Trophoblast cell (in vitro differentiated cells and primary cell): ENCODE results near the gene SLC33A1.

Experiments
- DNase-seq, 2 donors: peaks; one replicate each; pipeline ENCODE4 v3.0.0-alpha.2; 2016
- H2AFZ ChIP-seq: 2 replicates; pipeline ENCODE4 v1.6.1; 2013; ENCODE audit warnings: low read length, moderate library complexity, mild to moderate bottlenecking; ENCODE audit not compliant: insufficient read depth, poor library complexity
- H2AK5ac ChIP-seq: 2 replicates; pipeline ENCODE4 v1.6.1; 2013; ENCODE audit warnings: mild to moderate bottlenecking, low read length
- H2BK120ac ChIP-seq: 2 replicates; pipeline ENCODE4 v1.6.1; 2013; ENCODE audit warnings: low read length, mild to moderate bottlenecking, moderate library complexity; ENCODE audit not compliant: insufficient read depth, poor library complexity
- H2BK12ac ChIP-seq: 2 replicates; pipeline ENCODE4 v1.6.1; 2013; ENCODE audit warnings: mild to moderate bottlenecking, low read length, moderate library complexity
- H2BK5ac ChIP-seq: 2 replicates; pipeline ENCODE4 v1.6.1; 2013; ENCODE audit warnings: low read length, low read depth, moderate library complexity, mild to moderate bottlenecking; ENCODE audit not compliant: poor library complexity
- H3K14ac ChIP-seq: 2 replicates; pipeline ENCODE4 v1.6.1; 2013; ENCODE audit warnings: mild to moderate bottlenecking, low read length
- H3K18ac ChIP-seq: 2 replicates; pipeline ENCODE4 v1.6.1; 2013; ENCODE audit warnings: mild to moderate bottlenecking, low read length
- H3K23ac ChIP-seq: 2 replicates; pipeline ENCODE4 v1.6.1; 2013; ENCODE audit warnings: low read length
- H3K27ac ChIP-seq: 2 replicates; pipeline ENCODE4 v1.5.1; 2013; ENCODE audit warnings: low read depth, mild to moderate bottlenecking, inconsistent platforms, low read length, moderate library complexity
- H3K27me3 ChIP-seq: 2 replicates; pipeline ENCODE4 v1.6.1; 2013; ENCODE audit warnings: inconsistent platforms, mild to moderate bottlenecking, low read length, moderate library complexity; ENCODE audit not compliant: insufficient read depth
- H3K36me3 ChIP-seq, 2 experiments: 1 replicate in 1 of 2; 2 replicates in 1 of 2; pipeline ENCODE4 v1.6.1; 2013; ENCODE audit warnings: low read length in 2 of 2, mild to moderate bottlenecking in 2 of 2, moderate library complexity in 1 of 2; ENCODE audit not compliant: insufficient read depth in 2 of 2, control insufficient read depth in 1 of 2
- H3K4ac ChIP-seq: 2 replicates; pipeline ENCODE4 v1.6.1; 2013; ENCODE audit warnings: low read depth, mild to moderate bottlenecking, low read length, moderate library complexity
- H3K4me1 ChIP-seq, 2 experiments: 1 replicate in 1 of 2; 2 replicates in 1 of 2; pipeline ENCODE4 v1.6.1; 2013; ENCODE audit warnings: low read length in 2 of 2, mild to moderate bottlenecking in 2 of 2, moderate library complexity in 1 of 2; ENCODE audit not compliant: insufficient read depth in 2 of 2, control insufficient read depth in 1 of 2
- H3K4me2 ChIP-seq: 2 replicates; pipeline ENCODE4 v1.6.1; 2013; ENCODE audit warnings: inconsistent platforms, mild to moderate bottlenecking, low read length, moderate library complexity
- H3K4me3 ChIP-seq: 2 replicates; pipeline ENCODE4 v1.5.1; 2013; ENCODE audit warnings: mild to moderate bottlenecking, low read depth, low read length, inconsistent platforms
- H3K79me1 ChIP-seq: one replicate; pipeline ENCODE4 v1.6.1; 2013; ENCODE audit warnings: low read length
- H3K79me2 ChIP-seq: 2 replicates; pipeline ENCODE4 v1.6.1; 2013; ENCODE audit warnings: low read length, mild to moderate bottlenecking; ENCODE audit not compliant: control insufficient read depth, insufficient read depth, poor library complexity
- H3K9ac ChIP-seq: 2 replicates; pipeline ENCODE4 v1.6.1; 2013; ENCODE audit warnings: mild to moderate bottlenecking, low read length
- H3K9me3 ChIP-seq: 2 replicates; pipeline ENCODE4 v1.6.1; 2013; ENCODE audit warnings: low read depth, mild to moderate bottlenecking, control low read depth, inconsistent platforms, low read length; ENCODE audit not compliant: insufficient read depth
- H4K12ac ChIP-seq: 2 replicates; pipeline ENCODE4 v1.6.1; 2013; ENCODE audit warnings: low read depth, mild to moderate bottlenecking, low read length, moderate library complexity
- H4K8ac ChIP-seq: 2 replicates; pipeline ENCODE4 v1.6.1; 2013; ENCODE audit warnings: low read depth, mild to moderate bottlenecking, low read length, moderate library complexity
- H4K91ac ChIP-seq: one replicate; pipeline ENCODE4 v1.6.1; 2013; ENCODE audit warnings: low read depth, mild to moderate bottlenecking, low read length, moderate library complexity
- WGBS: extraction: QIAGEN DNeasy Blood & Tissue Kit; methylation state at CpG from one replicate; pipeline ENCODE4 v1.1.7; 2013; ENCODE audit warnings: missing lambda C conversion rate; ENCODE audit not compliant: insufficient read length, insufficient coverage; ENCODE audit errors: extremely low coverage; 5-methylcytosine and 5-hydroxymethylcytosine counted together

Gene SLC33A1

DNA sequence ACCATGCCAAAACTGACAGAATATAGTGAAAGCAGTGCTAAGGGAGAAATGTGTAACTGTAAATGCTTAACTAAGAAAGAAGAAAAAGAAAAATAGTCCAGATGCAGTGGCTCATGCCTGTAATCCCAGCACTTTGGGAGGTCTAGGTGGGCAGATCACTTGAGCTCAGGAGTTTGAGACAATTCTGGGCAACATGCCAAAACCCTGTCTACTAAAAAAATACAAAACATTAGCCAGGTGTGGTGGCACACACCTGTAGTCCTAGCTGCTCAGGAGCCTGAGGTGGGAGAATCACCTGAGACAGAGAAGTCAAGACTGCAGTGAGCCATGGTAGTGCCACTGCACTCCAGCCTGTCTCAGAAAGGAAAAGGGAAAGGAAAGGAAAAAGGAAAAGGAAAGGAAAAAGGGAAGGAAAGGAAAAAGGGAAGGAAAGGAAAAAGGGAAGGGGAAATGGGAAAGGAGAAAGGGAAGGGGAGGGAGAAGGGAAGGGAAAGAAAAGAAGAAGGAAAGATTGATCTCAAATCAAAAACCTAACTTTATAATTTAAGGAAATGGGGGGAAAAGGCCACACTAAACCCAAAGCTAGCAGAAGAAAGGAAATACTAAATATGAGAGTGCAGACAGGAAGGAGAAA lies 68.4 kb downstream of the SLC33A1 start:
- Histone ChIP-seq H4K8ac (no peak overlapping the region), H3K4ac (no peak overlapping the region), H3K9ac (no peak overlapping the region), H2BK120ac (no peak overlapping the region), H3K36me3 (no peaks in the 10 kb centered on the region), H3K27me3 (no peaks in the 10 kb centered on the region), H2AFZ (no peak overlapping the region), H3K4me2 (no peak overlapping the region), H3K9me3 (no peaks in the 10 kb centered on the region), H2BK5ac (no peak overlapping the region), H3K79me1 (no peaks in the 10 kb centered on the region), H4K91ac (no peak overlapping the region), H3K18ac (no peak overlapping the region), H2BK12ac (no peak overlapping the region), H3K4me1 (no peaks in the 10 kb centered on the region), H3K4me3 (no peak overlapping the region), H4K12ac (no peak overlapping the region), H3K79me2 (no peaks in the 10 kb centered on the region), H2AK5ac (no peak overlapping the region), H3K14ac (no peak overlapping the region), H3K27ac (no peak overlapping the region), H3K23ac (no peak overlapping the region)
- DNase-seq: no peak

DNA sequence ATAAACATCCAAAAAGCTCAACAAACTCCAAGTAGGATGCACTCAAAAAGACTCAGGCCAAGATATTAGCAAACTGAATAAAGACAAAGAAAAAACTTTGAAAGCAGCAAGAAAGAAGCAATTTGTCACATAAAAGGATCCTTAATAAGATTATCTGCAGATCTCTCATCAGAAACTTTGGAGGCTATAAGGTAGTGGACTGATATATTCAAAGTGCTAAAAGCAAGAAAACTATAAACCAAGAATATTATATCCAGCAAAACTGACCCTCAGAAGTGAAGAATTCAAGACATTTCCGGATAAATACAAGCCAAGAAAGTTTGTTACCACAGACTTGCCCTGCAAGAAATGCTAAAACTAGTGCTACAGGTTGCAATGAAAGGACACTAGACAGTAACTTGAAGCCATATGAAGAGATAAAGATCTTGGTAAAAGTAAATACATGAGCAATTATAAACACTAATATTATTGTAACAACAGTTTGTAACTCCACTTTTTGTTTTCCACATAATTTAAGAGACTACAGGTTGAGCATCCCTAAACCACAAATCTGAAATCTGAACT lies 71.8 kb downstream of the SLC33A1 start:
- Histone ChIP-seq H3K9me3 (no peaks in the 10 kb centered on the region), H3K27ac (no peak overlapping the region), H3K18ac (no peak overlapping the region), H2AK5ac (no peak overlapping the region), H3K36me3 (no peaks in the 10 kb centered on the region), H3K14ac (no peak overlapping the region), H3K4me1 (no peaks in the 10 kb centered on the region), H4K91ac (no peak overlapping the region), H3K23ac (no peak overlapping the region), H4K12ac (no peak overlapping the region), H3K9ac (no peak overlapping the region), H2BK12ac (no peak overlapping the region), H3K79me1 (no peaks in the 10 kb centered on the region), H3K79me2 (no peaks in the 10 kb centered on the region), H3K27me3 (no peaks in the 10 kb centered on the region), H4K8ac (no peak overlapping the region), H3K4me2 (no peak overlapping the region), H3K4me3 (no peak overlapping the region), H2AFZ (no peak overlapping the region), H3K4ac (no peak overlapping the region), H2BK5ac (no peak overlapping the region), H2BK120ac (no peak overlapping the region)
- WGBS: no CpG with 5 or more reads among the region's 1 CpG
- no peak for DNase-seq

DNA sequence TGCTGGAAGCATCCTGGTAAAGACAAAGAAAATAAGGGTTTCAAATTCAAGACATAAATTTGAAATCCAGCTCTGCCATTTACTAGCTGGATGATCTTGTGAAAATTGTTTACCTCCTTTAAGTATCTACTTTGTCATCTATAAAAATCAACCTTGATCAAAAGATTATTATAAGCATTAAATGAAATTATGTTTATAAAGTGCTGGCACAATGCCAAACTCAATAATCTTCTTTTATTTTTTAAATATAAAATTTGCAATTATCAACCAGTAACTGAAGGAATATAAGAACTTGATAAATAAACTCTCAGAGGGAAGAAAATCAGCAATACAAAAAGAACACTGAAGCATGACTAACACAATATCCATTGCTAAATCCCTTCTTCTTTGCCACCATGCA lies 73.9 kb downstream of the SLC33A1 start:
- Histone ChIP-seq H2BK12ac (no peak overlapping the region), H3K4ac (no peak overlapping the region), H3K79me2 (no peaks in the 10 kb centered on the region), H3K18ac (no peak overlapping the region), H3K14ac (no peak overlapping the region), H3K23ac (no peak overlapping the region), H3K4me1 (no peaks in the 10 kb centered on the region), H3K79me1 (no peaks in the 10 kb centered on the region), H3K4me2 (no peak overlapping the region), H2BK120ac (no peak overlapping the region), H2AK5ac (no peak overlapping the region), H4K8ac (no peak overlapping the region), H3K9me3 (no peaks in the 10 kb centered on the region), H3K27ac (no peak overlapping the region), H2BK5ac (no peak overlapping the region), H3K36me3 (no peaks in the 10 kb centered on the region), H3K9ac (no peak overlapping the region), H3K27me3 (no peaks in the 10 kb centered on the region), H2AFZ (no peak overlapping the region), H4K91ac (no peak overlapping the region), H3K4me3 (no peak overlapping the region), H4K12ac (no peak overlapping the region)
- DNase-seq: no peak

DNA sequence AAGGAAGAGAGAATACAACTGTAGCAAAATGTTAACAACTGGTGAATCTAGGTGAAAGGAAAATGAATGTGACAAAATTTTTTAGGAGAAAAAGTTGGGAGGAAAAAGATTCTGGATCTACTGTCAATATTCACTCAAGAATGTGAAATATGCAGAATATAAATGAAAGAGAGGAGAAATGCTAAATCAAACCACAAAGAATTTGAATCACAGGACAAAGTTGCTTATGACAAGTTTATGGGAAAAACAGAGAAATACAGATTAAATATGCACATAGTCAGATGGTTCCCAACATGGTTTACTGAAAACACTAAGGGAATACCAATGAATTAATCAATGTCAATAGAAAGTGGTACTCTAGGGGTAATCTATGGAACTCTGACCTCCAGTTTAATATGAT lies 75.8 kb downstream of the SLC33A1 start:
- Histone ChIP-seq H3K4me3 (no peak overlapping the region), H2BK5ac (no peak overlapping the region), H3K4me1 (no peaks in the 10 kb centered on the region), H3K4me2 (no peak overlapping the region), H3K27ac (no peak overlapping the region), H3K79me2 (no peaks in the 10 kb centered on the region), H3K9ac (no peak overlapping the region), H4K12ac (no peak overlapping the region), H3K9me3 (no peaks in the 10 kb centered on the region), H3K14ac (no peak overlapping the region), H3K79me1 (no peaks in the 10 kb centered on the region), H4K8ac (no peak overlapping the region), H2BK12ac (no peak overlapping the region), H3K18ac (no peak overlapping the region), H2AFZ (no peak overlapping the region), H3K36me3 (no peaks in the 10 kb centered on the region), H3K4ac (no peak overlapping the region), H2BK120ac (no peak overlapping the region), H3K27me3 (no peaks in the 10 kb centered on the region), H2AK5ac (no peak overlapping the region), H3K23ac (no peak overlapping the region), H4K91ac (no peak overlapping the region)
- DNase-seq: no peak
